Endothelial cell (in vitro differentiated cells): ENCODE results near the gene ARRDC1. TPM values are rescaled to one million over a fixed set of nuclear protein-coding genes. Genes with fewer than 3 reads are reported as not detected.

Experiments used
- DNase-seq: peaks from one replicate; pipeline ENCODE4 v3.0.0; 2021; ENCODE audit warnings: low spot score
- H3K27ac Mint-ChIP-seq: one replicate; pipeline ENCODE4 v1.8.0; 2021; ENCODE audit warnings: mixed read lengths, inconsistent platforms; ENCODE audit not compliant: unreplicated experiment
- H3K27me3 Mint-ChIP-seq: one replicate; pipeline ENCODE4 v1.8.0; 2021; ENCODE audit warnings: mild to moderate bottlenecking, moderate library complexity, mixed read lengths, inconsistent platforms; ENCODE audit not compliant: unreplicated experiment
- H3K36me3 Mint-ChIP-seq: one replicate; pipeline ENCODE4 v1.8.0; 2021; ENCODE audit warnings: mild to moderate bottlenecking, low read depth, mixed read lengths, inconsistent platforms; ENCODE audit not compliant: unreplicated experiment
- H3K4me1 Mint-ChIP-seq: one replicate; pipeline ENCODE4 v1.8.0; 2021; ENCODE audit warnings: mild to moderate bottlenecking, mixed read lengths, inconsistent platforms; ENCODE audit not compliant: unreplicated experiment
- H3K4me3 Mint-ChIP-seq: one replicate; pipeline ENCODE4 v1.8.0; 2021; ENCODE audit warnings: mild to moderate bottlenecking, mixed read lengths, inconsistent platforms; ENCODE audit not compliant: unreplicated experiment
- H3K9me3 Mint-ChIP-seq: one replicate; pipeline ENCODE4 v1.8.0; 2021; ENCODE audit warnings: mixed read lengths, inconsistent platforms; ENCODE audit not compliant: unreplicated experiment
- total RNA-seq: library from RNA; stranded (reverse); fragmentation: NEBNext Ultra II Directional; extraction: Animal tissue kit (Norgen Biotek cat#: 25700); gene quantifications from one replicate; pipeline ENCODE4 v1.2.1, GENCODE V29; 2021; ENCODE audit not compliant: unreplicated experiment
- TF ChIP-seq, protein P1 (sequence below): fragments of 200-600 bp; sonication (generic); IDR thresholded peaks from one replicate; pipeline ENCODE4 v1.5.0; 2021; ENCODE audit warnings: antibody characterized with exemption; ENCODE audit not compliant: unreplicated experiment

Gene ARRDC1
- total RNA-seq, 1 donor from 2014 or later: 20.3 TPM

DNA sequence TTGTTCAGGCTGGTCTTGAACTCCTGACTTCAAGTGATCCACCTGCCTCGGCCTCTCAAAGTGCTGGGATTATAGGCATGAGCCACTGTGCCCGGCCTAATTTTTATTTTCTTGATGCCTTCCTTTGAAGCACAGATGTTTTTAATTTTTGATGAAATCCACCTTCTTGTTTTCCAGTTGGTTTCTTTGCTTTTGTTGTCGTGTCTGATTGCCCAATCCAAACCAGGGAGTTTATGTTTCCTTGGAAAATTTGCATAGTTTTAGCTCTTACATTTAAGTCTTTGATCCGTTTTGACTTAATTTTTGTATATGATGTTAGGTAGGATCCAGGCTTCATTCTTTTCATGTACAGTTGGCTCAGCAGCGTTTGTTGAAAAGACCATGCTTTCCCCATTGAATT lies 28.5 kb downstream of the ARRDC1 start:
- no peak overlapping the region for H3K27ac Mint-ChIP-seq
- H3K9me3 Mint-ChIP-seq: no peaks in the 10 kb centered on the region
- H3K36me3 Mint-ChIP-seq: no peaks in the 10 kb centered on the region
- no peak overlapping the region for H3K4me3 Mint-ChIP-seq
- peaks cover 27% of the 10 kb centered on the region for H3K4me1 Mint-ChIP-seq
- peaks cover 1% of the 10 kb centered on the region for H3K27me3 Mint-ChIP-seq
- TF ChIP-seq, protein P1, sequence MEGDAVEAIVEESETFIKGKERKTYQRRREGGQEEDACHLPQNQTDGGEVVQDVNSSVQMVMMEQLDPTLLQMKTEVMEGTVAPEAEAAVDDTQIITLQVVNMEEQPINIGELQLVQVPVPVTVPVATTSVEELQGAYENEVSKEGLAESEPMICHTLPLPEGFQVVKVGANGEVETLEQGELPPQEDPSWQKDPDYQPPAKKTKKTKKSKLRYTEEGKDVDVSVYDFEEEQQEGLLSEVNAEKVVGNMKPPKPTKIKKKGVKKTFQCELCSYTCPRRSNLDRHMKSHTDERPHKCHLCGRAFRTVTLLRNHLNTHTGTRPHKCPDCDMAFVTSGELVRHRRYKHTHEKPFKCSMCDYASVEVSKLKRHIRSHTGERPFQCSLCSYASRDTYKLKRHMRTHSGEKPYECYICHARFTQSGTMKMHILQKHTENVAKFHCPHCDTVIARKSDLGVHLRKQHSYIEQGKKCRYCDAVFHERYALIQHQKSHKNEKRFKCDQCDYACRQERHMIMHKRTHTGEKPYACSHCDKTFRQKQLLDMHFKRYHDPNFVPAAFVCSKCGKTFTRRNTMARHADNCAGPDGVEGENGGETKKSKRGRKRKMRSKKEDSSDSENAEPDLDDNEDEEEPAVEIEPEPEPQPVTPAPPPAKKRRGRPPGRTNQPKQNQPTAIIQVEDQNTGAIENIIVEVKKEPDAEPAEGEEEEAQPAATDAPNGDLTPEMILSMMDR: no peak
- DNase-seq: no peak

DNA sequence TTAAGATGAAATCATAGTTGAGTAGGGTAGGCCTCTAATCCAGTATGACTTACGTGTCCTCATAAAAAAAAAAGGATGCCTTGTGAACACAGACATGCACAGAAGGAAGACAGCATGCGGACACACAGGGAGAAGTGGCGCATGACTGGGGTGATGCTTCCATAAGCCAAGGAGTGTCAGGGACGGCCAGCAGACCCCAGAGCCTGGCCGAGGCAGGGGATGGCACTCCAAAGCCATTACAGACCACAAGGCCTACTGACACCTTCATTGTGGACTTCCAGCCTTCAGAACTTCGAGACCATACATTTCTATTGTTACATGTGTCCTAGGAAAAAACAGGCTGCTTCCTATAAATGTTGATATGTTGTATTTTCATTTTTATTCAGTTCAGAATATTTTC lies 33.2 kb downstream of the ARRDC1 start:
- H3K4me1 Mint-ChIP-seq: no peaks in the 10 kb centered on the region
- peaks cover 3% of the 10 kb centered on the region for H3K27me3 Mint-ChIP-seq
- H3K4me3 Mint-ChIP-seq: no peak overlapping the region
- TF ChIP-seq, protein P1: no peak
- H3K9me3 Mint-ChIP-seq: no peaks in the 10 kb centered on the region
- H3K36me3 Mint-ChIP-seq: peaks cover 5% of the 10 kb centered on the region
- DNase-seq: no peak
- H3K27ac Mint-ChIP-seq: no peak overlapping the region

GRCh38 chr9:137639303-137640051 lies 34.0 kb downstream of the ARRDC1 start:
- no peak for DNase-seq
- Mint-ChIP-seq H3K4me1 (no peaks in the 10 kb centered on the region), H3K36me3 (peaks cover 9% of the 10 kb centered on the region), H3K27ac (no peak overlapping the region), H3K9me3 (no peaks in the 10 kb centered on the region), H3K4me3 (no peak overlapping the region), H3K27me3 (peaks cover 3% of the 10 kb centered on the region)
- TF ChIP-seq, protein P1: no peak

GRCh38 chr9:137640862-137641261 lies 35.4 kb downstream of the ARRDC1 start:
- Mint-ChIP-seq H3K27ac (no peak overlapping the region), H3K4me1 (no peaks in the 10 kb centered on the region)
- TF ChIP-seq, protein P1: no peak

GRCh38 chr9:137642118-137642601 lies 36.7 kb downstream of the ARRDC1 start:
- Mint-ChIP-seq H3K27ac (no peak overlapping the region), H3K9me3 (no peaks in the 10 kb centered on the region), H3K36me3 (peaks cover 20% of the 10 kb centered on the region), H3K4me3 (no peak overlapping the region), H3K27me3 (peaks cover 4% of the 10 kb centered on the region), H3K4me1 (peaks cover 10% of the 10 kb centered on the region)
- DNase-seq: no peak
- TF ChIP-seq, protein P1: no peak

More at GRCh38 chr9:137640862-137641261, 35.4 kb downstream of the ARRDC1 start:
- no peaks in the 10 kb centered on the region for H3K9me3 Mint-ChIP-seq
- H3K36me3 Mint-ChIP-seq: peaks cover 9% of the 10 kb centered on the region
- no peak for DNase-seq
- H3K4me3 Mint-ChIP-seq: no peak overlapping the region
- peaks cover 2% of the 10 kb centered on the region for H3K27me3 Mint-ChIP-seq
